ENCODE results near the gene MEF2C. TPM values are rescaled to one million over a fixed set of nuclear protein-coding genes. Genes with fewer than 3 reads are reported as not detected.

The MEF2C gene
- total and polyA plus RNA-seq, 2 of the 13 experiments (the other 11 are each of a cell fraction or from before 2014, with no cell fraction given): 0.02 TPM; not detected in 1

- TF ChIP-seq NFYC (CRISPR knock-in tag; IDR thresholded peaks at IDR 0.05): no peak
- no peak for TF ChIP-seq FOXP4 (CRISPR knock-in tag; IDR thresholded peaks at IDR 0.05)
- TF ChIP-seq ATF2 (CRISPR knock-in tag; IDR thresholded peaks at IDR 0.05): no peak
These were observed 42.9 kb upstream of the MEF2C start (continued) for GRCh38 chr5:88925692-88926490.

GRCh38 chr5:88924330-88924657 is 41.3 kb upstream of the MEF2C start:
- Histone ChIP-seq H3K4me2 (ENCODE audit: low read depth, low read length) (no peak overlapping the region), H2AFZ (ENCODE audit: low read length) (no peak overlapping the region), H3K9me3 (ENCODE audit: low read length) (no peaks in the 10 kb centered on the region), H3K36me3 (replicated peaks in 1 of 2; ENCODE audit: control insufficient read depth in 1 of 2, insufficient read depth in 2 of 2, low read length in 2 of 2) (no peaks in the 10 kb centered on the region), H3K9ac (ENCODE audit: insufficient read depth, low read depth, low read length) (no peak overlapping the region), H3K27ac (ENCODE audit: extremely low read length, insufficient read depth, low read length) (no peak overlapping the region), H3K79me2 (ENCODE audit: insufficient read depth, low read length) (no peaks in the 10 kb centered on the region), H3K4me3 (replicated peaks in 1 of 3; ENCODE audit: insufficient read depth in 1 of 3, low read depth in 2 of 3, low read length in 3 of 3) (no peak overlapping the region), H4K20me1 (ENCODE audit: insufficient read depth, low read length) (no peaks in the 10 kb centered on the region), H3K4me1 (ENCODE audit: insufficient read depth, low read length) (no peaks in the 10 kb centered on the region), H3K27me3 (ENCODE audit: control insufficient read depth in 1 of 2, insufficient read depth in 2 of 2, low read length in 2 of 2) (no peaks in the 10 kb centered on the region)
- no TSS peak for BruUV-seq (replicated peaks)
- DNase-seq (ENCODE audit: low spot score) (no peak), FAIRE-seq (no peak), ATAC-seq (no peak)
- CTCF ChIA-PET (ENCODE audit: low intra/inter-chr PET ratio, low total read pairs): no interaction called here
- no peak for TF ChIP-seq ZNF770 (CRISPR knock-in tag; IDR thresholded peaks at IDR 0.05)
- TF ChIP-seq SMARCE1 (IDR thresholded peaks at IDR 0.05; ENCODE audit: borderline replicate concordance): no peak
- TF ChIP-seq ZNF780A (CRISPR knock-in tag; IDR thresholded peaks at IDR 0.05): no peak
- POLR2A ChIA-PET: no interaction called here
- in situ Hi-C loops (cut with HindIII; ENCODE audit: extremely low pct_ligation_motif_present, low pct_unique_long_range_greater_than_20kb): no loop called here
- intact Hi-C loops (cut with micrococcal nuclease; ENCODE audit: unreplicated experiment): no loop called here
- 2% methylated on average over 3 of the region's 3 CpGs for WGBS (ENCODE audit: low lambda C conversion rate)
